Measurements from ENCODE around the gene MRPL50.

The MRPL50 gene

DNA sequence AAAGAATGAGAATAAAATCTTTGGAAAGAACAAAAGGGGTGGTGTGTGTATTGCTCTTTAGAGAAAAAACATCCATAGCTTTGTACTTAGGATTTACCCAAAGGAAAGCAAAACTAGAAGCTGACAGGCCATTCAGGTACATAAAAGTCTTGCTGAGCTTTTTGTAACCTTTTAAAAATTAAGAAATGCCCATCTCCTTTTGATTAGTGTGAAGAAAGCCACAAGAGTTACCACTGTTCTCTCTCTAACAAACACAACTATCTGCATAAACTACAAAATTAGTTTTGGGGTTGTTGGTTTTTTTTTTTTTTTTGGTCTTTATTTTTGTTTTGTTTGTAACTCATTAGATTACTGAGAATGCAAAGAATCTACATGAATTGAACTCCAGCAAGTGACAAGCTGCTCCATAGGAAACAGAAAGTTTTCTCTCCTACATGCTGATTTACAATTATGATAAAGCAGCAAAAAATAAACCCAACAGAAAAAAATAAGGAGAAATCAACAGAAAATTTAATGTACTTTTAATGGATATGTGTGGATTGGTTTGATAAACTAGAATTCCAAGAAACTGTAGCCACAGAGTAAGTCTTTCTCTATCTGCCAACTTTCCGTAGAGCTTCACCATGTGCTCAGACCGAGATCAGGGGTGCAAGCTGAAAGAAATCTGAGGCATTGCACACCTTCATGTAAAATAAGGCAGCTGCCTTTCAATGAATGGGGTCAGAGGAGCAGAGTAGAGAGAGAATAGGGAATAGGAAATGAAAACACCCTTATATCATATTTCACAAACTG lies 25.9 kb downstream of the MRPL50 start:
- no peak for DNase-seq

DNA sequence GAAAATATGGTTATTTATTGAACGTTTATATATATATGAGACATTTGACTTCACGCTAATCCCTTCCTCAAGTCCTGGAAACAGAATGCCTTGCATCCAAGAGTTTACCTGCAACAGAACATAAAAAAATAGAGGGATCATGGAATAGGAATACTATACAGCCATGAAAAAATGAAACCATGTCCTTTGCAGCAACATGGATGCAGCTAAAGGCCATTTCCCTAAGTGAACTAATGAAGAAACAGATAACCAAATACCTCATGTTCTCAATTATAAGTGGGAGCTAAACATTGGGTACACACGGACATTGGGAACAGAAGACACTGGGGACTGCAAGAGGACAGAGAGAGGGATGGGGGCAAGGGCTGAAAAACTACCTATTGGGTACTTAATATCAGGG lies 26.6 kb downstream of the MRPL50 start:
- DNase-seq: no peak

DNA sequence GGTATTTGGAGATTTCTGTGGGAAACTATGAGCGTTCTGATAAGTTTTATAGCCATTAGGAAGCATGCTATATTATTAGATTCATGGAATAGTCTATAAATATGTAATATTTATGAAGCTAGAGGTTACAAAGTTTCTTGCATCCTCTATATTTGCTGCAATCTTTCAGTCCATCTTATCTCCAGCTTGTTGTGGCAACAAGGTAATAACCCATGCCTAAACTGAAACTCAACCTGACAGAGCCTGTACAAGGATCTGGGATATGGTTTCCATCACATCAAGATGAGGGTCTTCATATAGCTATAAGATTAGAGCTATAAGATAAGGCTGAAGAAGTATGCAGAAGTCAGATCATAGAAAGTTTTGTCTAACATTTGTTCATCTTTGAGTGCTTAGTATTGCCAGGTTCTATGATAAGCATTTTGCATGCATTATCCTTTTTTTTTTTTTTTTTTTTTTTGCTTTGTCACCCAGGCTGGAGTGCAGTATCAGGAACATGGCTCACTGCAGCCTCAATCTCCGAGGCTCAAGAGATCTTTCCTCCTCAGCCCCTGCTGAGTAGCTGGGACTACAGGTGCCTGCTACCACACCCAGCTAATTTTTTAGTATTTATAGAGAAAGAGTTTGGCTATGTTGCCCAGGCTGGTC lies 28.4 kb downstream of the MRPL50 start:
- no peak for DNase-seq

DNA sequence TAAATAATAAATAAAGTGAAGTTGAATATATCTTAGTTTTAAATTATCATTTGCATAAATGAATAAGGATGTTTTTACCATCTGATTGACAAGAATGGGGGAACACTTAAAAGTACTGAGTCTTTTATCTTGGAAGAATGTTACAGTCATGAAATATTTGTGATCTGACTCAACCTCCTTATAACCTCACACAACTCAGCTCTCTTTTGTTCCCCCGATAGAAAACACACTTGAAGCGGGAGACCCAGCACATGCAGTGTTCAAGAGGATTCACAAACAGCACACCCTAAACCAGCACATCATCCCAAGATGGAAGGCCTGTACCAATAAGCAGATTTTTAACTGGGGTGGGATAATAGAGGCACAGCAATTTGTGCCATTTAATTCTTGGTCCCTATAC lies 29.1 kb downstream of the MRPL50 start:
- no peak for DNase-seq

DNA sequence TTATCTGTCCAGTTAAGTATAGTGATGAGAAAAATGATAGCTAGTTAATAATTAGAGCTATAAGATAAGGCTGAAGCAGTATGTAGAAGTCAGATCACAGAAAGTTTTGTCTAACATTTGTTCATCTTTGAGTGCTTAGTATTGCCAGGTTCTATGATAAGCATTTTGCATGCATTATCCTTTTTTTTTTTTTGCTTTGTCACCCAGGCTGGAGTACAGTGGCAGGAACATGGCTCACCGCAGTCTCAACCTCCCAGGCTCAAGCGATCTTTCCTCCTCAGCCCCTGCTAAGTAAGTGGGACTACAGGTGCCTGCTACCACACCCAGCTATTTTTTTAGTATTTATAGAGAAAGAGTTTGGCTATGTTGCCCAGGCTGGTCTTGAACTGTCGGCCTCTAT lies 31.1 kb downstream of the MRPL50 start:
- no peak for DNase-seq

DNA sequence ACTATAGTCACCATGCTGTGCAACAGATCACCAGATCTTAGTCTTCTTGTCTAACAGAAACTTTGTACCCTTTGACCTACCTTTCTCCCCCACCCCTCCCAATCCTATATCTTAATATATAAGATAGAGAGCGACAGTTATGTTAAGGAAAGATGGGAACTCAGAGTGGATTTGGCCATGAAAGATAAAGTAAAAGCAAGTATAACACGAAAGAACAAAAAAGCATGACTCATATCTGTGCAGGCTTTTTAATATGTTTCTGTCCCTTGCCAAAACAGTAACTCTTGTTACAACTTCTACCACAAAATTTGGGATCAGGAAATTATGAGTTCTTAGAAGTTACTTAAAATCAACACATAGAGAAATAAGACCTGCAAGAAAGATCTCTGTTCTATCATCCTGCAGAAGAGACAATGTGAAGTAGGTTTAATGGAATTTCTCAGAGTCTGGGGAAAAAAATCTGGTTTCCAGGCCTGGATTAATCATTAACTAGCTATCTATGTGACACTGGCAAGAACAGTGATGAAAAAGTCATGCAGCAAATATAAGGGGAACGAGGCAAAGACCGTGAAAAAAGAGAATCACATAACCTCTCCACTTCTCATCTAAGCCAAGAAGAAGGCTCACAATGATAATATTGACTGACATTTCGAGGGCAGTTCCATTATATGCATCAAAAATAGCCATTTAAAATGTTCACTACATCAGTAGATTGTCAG lies 32.2 kb downstream of the MRPL50 start:
- no peak for DNase-seq

DNA sequence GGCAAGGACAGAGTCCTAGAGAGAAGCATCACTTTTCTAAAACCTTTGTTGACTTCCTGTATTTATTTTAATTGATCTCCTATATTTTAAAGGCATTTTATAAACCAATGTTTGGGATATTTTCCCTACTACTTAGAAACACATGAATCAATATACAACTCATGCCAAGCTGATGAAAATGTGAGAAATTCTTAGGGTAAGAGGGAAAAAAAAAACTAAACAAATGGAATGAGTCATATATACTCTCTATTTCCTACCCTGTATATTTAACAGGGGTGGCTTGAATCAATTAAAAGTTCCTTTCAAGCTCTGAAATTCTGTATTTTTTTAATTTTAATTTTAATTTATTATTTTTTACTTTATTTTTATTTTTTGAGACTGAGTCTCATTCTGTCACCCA lies 33.2 kb downstream of the MRPL50 start:
- DNase-seq: no peak

DNA sequence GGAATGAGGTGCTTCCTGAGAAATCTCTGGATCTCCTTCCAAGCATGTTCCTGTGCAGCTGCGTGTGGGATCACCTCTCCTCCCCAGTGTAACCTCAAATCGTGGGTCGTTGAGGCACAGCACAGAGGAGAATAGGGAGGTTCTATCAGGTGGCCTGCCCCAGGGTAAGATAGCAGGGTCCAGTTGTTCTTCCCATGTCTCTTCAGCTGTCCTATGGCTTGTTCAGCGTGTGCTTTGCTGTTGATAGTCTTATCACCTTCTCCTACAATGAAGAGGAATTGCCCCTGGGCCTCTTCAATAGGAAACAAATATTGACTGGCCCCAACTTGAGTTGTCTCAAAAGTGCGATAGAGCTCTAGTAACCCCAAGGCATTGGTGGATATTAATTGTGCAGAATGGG lies 36.0 kb downstream of the MRPL50 start:
- no peak for DNase-seq

DNA sequence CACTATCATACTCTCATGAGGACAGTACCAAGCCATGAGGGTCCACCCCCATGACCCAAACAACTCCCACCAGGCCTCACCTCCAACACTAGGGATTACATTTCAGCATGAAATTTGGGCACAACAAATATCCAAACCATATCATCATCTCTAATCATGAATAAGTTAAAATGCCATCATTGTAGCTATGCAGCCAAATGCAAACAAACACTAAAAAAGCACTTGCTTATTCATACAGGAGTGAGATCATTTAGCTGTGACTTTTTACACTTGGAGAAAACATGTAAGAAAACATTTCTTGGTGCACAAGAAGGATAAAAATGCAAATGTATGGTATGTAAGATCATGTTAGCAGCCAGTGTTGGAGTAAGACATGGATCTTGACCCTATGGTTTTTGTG lies 37.8 kb downstream of the MRPL50 start:
- DNase-seq: no peak

DNA sequence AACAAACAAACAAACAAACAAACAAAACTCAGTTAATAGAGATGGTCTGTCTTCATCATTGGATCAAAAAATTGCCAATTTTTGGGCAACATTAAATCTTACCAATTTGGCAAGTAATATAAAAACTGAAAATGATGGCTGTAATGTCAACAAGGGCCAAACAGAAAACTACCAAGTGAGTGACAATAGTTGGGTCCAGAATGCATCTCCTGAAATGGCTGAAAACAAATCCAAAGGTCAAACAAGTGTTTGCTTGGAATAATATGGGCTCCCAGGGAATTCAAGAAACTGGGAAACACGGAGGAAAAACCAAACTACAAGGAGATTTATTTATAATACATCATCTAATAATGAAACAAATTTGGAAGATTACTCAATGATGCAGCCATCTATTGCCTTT lies 38.7 kb downstream of the MRPL50 start:
- no peak for DNase-seq

DNA sequence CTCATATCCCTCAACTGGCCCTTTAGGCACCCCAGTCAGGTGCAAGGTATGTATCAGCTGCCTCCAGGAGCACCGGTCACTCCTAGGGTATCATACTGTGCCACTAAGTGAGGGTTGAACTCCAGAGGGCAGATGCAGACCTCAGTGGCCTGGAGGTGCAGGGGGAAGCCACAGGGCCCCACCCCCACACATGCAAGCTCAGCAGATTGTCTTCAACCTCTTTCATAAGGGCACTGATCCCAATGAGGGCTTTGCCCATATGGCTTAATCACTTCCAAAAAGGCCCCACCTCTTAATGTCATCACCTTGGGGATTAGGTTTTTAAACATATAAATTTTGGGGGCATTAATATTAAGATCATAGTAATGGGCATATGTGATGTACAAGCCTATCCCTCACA lies 41.8 kb downstream of the MRPL50 start:
- no peak for DNase-seq

DNA sequence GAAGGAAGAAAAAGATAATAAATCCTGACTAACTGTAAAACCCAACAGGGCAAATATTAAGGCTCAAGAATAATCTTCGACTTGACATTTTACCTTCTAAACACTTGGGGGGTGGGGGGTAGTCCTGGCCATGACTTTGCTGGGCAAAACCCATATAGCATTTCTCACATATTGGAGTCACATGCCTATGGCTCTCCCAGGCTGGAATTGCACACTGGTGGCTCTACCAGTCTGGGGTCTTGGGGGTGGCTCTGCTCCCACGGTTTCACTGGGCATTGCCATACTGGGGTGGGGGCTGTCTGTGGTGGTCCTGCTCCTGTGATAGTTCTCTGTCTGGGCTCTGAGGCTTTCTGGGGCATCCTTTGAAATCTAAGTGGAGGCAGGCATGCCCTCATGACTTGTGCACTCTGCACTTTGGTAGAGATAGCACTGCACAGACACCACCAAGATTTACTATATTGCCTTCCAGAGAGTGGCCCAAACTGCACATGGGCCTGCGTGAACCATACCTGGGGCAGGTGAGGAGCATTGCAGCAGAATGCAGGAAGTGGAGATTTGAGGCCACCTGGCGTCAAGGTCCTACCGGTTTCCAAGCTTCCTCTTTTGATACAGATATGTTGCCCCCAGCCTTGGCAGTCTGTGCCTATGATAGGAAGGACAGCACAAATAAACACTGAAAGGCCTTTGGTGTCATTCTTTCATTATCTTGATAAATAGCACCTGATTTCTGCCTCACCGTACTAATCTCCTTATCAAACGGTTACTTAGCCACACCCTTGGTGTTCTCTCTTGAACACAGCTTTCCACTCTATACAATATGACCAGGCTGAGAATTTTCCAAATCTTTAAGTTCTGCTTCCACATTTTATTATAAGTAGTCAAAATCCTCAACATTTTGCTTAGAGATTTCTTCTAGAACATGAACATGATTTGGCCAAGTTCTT lies 43.4 kb downstream of the MRPL50 start:
- DNase-seq: no peak

DNA sequence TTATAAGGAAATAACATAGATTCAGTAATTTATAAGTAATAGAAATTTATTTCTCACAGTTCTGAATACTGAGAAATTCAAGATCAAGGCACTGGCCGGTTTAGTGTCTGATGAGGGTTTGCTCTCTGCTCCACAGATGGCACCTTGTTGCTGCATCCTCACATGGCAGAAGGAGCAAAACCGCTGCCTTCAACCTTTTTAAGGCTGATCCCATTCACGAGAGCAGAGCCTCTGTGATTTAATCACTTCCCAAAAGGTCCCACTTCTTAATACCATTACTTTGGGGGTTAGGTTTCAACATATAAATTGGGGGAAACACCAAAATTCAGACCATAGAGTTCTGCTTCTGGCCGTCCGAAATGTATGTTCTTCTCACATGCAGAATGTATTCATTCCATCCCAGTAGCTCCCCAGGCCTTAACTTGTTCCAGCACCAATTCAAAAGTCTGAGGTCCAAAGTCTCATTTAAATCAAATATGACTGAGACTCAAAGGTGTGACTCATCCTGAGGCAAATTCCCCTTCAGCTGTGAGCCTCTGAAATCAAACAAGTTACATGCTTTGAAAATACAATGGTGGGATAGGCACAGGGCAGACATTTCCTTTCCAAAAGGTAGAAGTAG lies 44.2 kb downstream of the MRPL50 start:
- no peak for DNase-seq

DNA sequence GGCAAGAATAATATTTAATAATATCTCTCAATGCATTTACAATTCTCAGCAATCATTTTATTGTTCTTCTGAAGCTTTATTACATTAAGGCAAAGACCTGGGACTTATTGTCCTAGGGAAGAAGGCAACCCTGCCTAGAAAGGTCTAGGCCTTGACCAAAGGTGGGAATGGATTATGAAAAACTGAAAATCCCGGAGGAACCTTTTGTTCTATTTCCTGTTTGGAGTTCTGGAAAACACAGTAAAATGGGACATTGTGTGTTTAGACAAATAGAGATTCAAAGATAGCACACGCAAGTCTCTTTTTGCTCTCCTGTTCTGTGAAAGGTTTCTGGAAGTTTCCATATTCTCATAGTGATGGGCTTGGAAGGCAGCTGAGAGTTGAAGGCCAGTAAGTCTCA lies 44.7 kb downstream of the MRPL50 start:
- no peak for DNase-seq

DNA sequence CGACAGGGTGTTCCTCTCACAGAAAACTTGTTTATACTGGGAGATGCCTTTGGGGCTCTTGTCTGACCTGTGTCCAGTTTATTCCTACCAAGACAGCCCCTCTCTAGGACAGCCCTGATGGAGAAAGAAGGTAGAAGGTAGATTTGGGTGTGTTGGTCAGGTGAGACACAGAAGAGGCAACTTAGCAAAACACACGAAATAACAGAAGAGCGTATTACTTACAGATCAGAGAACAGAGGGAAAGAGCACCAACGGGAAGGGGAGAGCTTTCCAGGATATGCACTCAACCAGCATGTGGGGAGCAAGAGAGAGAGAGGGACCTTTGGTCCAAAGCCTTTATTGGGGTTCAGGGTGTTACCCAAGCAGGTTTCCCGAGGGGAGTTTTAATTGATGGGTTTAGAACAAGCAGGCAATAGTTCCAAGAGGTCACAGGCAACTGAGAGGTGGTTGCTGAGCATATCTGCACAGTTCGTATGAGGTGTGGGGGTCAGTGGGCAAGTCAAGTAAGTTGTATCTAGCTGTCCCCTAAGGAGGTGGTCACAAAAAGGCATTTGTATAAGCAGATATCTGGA lies 45.4 kb downstream of the MRPL50 start:
- DNase-seq: no peak

DNA sequence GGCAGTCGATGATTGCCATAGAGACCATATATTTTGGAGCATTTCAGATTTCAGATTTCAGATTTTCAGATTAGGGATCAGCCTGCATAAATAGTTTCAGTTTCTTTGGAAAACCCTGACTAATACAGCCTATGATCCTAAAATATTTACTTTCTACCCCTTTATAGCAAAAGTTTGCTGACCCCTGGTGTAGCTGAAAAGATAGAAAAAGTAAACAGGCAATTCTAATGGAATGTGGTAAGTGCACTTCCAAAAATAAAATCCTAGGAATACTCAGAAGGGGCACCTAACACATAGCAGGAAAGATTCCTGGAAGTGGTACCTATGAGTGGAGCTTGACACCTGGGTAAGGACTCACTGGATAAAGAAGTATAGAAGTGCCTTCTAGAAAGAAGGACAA lies 48.1 kb downstream of the MRPL50 start:
- DNase-seq: no peak

DNA sequence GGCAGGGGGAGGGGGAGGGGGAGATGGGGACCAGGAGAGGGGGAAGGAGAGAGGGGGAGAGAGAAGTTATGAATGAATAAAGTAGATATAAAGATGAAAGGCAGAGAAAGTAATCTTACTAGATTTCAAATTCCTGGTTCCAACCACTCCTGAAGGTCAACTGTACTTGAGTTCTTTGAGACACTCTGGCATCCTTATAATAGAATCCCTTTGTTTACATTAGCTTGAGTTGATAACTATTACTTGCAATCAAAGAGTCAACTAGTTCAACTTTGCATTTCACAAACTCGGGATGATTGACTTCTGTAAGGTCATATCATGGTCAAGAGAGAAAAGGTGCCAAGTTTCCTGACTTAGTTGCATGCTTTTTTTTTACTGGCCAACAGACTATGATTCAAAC lies 55.8 kb downstream of the MRPL50 start:
- no peak for DNase-seq

DNA sequence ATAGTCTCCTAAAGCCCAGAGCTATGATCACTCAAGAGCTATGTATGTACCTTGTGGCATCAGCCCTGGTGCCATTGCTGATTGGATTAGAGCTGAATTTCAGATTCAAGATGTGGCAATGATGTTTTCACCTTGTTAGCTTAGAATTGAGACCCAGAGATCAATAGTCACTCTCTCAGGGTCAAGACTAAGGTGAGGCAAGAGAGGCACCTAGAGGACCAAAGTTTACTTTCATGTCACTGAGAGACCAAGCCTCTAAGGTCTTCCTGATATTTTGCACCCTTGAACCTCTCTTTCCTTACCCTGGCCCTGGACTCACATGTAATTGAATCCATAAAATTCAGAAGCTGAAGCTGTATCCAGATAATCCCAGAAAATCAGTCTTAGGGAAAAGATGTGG lies 56.5 kb downstream of the MRPL50 start:
- DNase-seq: no peak
